MM.1S (cell line): Measurements from ENCODE around the gene ASCL1.

Experiments
- DNase-seq: peaks from one replicate; pipeline ENCODE4 v3.0.0-alpha.2; 2015
- H2AFZ ChIP-seq: fragments of 300-600 bp; sonication (generic); 2 replicates; pipeline ENCODE4 v1.6.0; 2016; ENCODE audit warnings: antibody characterized with exemption, low read length
- H3F3A ChIP-seq: fragments of 300-600 bp; sonication (generic); 2 replicates; pipeline ENCODE4 v1.6.1; 2016; ENCODE audit warnings: mild to moderate bottlenecking, antibody characterized with exemption, low read length, moderate library complexity, mixed read lengths; ENCODE audit not compliant: insufficient read depth
- H3K27ac ChIP-seq: fragments of 300-600 bp; sonication (generic); 2 replicates; pipeline ENCODE4 v1.5.1; 2016; ENCODE audit warnings: mild to moderate bottlenecking, low read length
- H3K27me3 ChIP-seq: fragments of 300-600 bp; sonication (generic); replicated peaks from 2 replicates; pipeline ENCODE4 v1.6.0; 2016; ENCODE audit warnings: low read length; ENCODE audit not compliant: insufficient read depth
- H3K36me3 ChIP-seq: fragments of 300-600 bp; sonication (generic); replicated peaks from 2 replicates; pipeline ENCODE4 v1.6.1; 2016; ENCODE audit warnings: mild to moderate bottlenecking, low read length, mixed read lengths; ENCODE audit not compliant: insufficient read depth
- H3K4me1 ChIP-seq: fragments of 300-600 bp; sonication (generic); 2 replicates; pipeline ENCODE4 v1.6.1; 2016; ENCODE audit warnings: low read length, mixed read lengths
- H3K4me2 ChIP-seq: fragments of 300-600 bp; sonication (generic); 2 replicates; pipeline ENCODE4 v1.6.0; 2016; ENCODE audit warnings: low read depth, low read length
- H3K4me3 ChIP-seq: fragments of 300-600 bp; sonication (generic); 2 replicates; pipeline ENCODE4 v1.5.1; 2016; ENCODE audit warnings: low read length, mixed read lengths
- H3K79me2 ChIP-seq: fragments of 300-600 bp; sonication (generic); 2 replicates; pipeline ENCODE4 v1.6.1; 2016; ENCODE audit warnings: mixed run types, low read length, mixed read lengths
- H3K9ac ChIP-seq: fragments of 300-600 bp; sonication (generic); 2 replicates; pipeline ENCODE4 v1.6.1; 2016; ENCODE audit warnings: low read length, mixed read lengths
- H3K9me2 ChIP-seq: fragments of 300-600 bp; sonication (generic); replicated peaks from 2 replicates; pipeline ENCODE4 v1.6.1; 2016; ENCODE audit warnings: mild to moderate bottlenecking, low read length, mixed read lengths; ENCODE audit not compliant: insufficient read depth
- H3K9me3 ChIP-seq: fragments of 300-600 bp; sonication (generic); replicated peaks from 2 replicates; pipeline ENCODE4 v1.6.1; 2016; ENCODE audit warnings: mild to moderate bottlenecking, low read length, mixed read lengths; ENCODE audit not compliant: insufficient read depth
- H4K20me1 ChIP-seq: fragments of 300-600 bp; sonication (generic); 2 replicates; pipeline ENCODE4 v1.6.1; 2016; ENCODE audit warnings: mild to moderate bottlenecking, low read length, moderate library complexity, mixed read lengths; ENCODE audit not compliant: insufficient read depth
- CTCF ChIP-seq: fragments of 300-600 bp; sonication (generic); IDR thresholded peaks from 2 replicates; pipeline ENCODE4 v1.5.1; 2016; ENCODE audit warnings: antibody characterized with exemption, low read length, mixed read lengths
- EZH2 ChIP-seq: fragments of 300-600 bp; sonication (generic); optimal IDR thresholded peaks from 2 replicates; pipeline ENCODE3; 2017; ENCODE audit warnings: low read depth, mild to moderate bottlenecking, antibody characterized with exemption, low read length, mixed read lengths
- EZH2phosphoT487 ChIP-seq: fragments of 300-600 bp; sonication (generic); IDR thresholded peaks from 2 replicates; pipeline ENCODE4 v1.6.1; 2018; ENCODE audit warnings: antibody characterized with exemption, low read length

The ASCL1 gene

GRCh38 chr12:102913453-102914226, 43.8 kb upstream of the ASCL1 start:
- no peak overlapping the region for H2AFZ ChIP-seq
- H3K79me2 ChIP-seq, result no peaks in the 10 kb centered on the region
- no peaks in the 10 kb centered on the region for H4K20me1 ChIP-seq
- no peak for DNase-seq
- no peak overlapping the region for H3K27ac ChIP-seq
- H3K4me2 ChIP-seq, result no peak overlapping the region
- no peaks in the 10 kb centered on the region for H3F3A ChIP-seq
- no peaks in the 10 kb centered on the region for H3K9me2 ChIP-seq
- H3K4me3 ChIP-seq, result no peak overlapping the region
- no peak overlapping the region for H3K9ac ChIP-seq
- H3K27me3 ChIP-seq, result no peaks in the 10 kb centered on the region
- TF ChIP-seq CTCF (no peak), EZH2 (no peak), EZH2phosphoT487 (no peak)
- H3K4me1 ChIP-seq, result no peaks in the 10 kb centered on the region
- no peaks in the 10 kb centered on the region for H3K36me3 ChIP-seq
- H3K9me3 ChIP-seq, result no peaks in the 10 kb centered on the region

GRCh38 chr12:102916252-102917025, 41.0 kb upstream of the ASCL1 start:
- H3F3A ChIP-seq, result no peaks in the 10 kb centered on the region
- H3K9me2 ChIP-seq, result no peaks in the 10 kb centered on the region
- H3K4me3 ChIP-seq, result no peak overlapping the region
- H3K36me3 ChIP-seq, result no peaks in the 10 kb centered on the region
- H3K79me2 ChIP-seq, result no peaks in the 10 kb centered on the region
- no peaks in the 10 kb centered on the region for H4K20me1 ChIP-seq
- H3K4me1 ChIP-seq, result no peaks in the 10 kb centered on the region
- DNase-seq, result no peak
- no peaks in the 10 kb centered on the region for H3K27me3 ChIP-seq
- H3K9me3 ChIP-seq, result no peaks in the 10 kb centered on the region
- no peak overlapping the region for H3K27ac ChIP-seq
- TF ChIP-seq CTCF (no peak), EZH2phosphoT487 (no peak), EZH2 (no peak)
- no peak overlapping the region for H3K9ac ChIP-seq
- H3K4me2 ChIP-seq, result no peak overlapping the region
- H2AFZ ChIP-seq, result peak overlapping the region; percentile 49

GRCh38 chr12:102917026-102917787, 40.3 kb upstream of the ASCL1 start, which contains the start of gene PAH:
TSS of gene PAH (minus strand) at chr12:102917244. CDS start at chr12:102917130, 114 bp downstream.
- H3K9me3 ChIP-seq, result no peaks in the 10 kb centered on the region
- H3K27ac ChIP-seq, result no peak within 1 kb of the TSS
- H4K20me1 ChIP-seq, result no peaks in the 10 kb centered on the region
- peak within 1 kb of the TSS; percentile 49 for H2AFZ ChIP-seq
- no peaks in the 10 kb centered on the region for H3F3A ChIP-seq
- no peaks in the 10 kb centered on the region for H3K4me1 ChIP-seq
- no peaks in the 10 kb centered on the region for H3K27me3 ChIP-seq
- no peaks in the 10 kb centered on the region for H3K36me3 ChIP-seq
- H3K9ac ChIP-seq, result no peak within 1 kb of the TSS
- peak within 1 kb of the TSS; percentile 34; the same call in 1 of the 2 replicates for H3K4me3 ChIP-seq
- peak within 1 kb of the TSS; percentile 33; the same call in 1 of the 2 replicates for H3K4me2 ChIP-seq
- no peaks in the 10 kb centered on the region for H3K79me2 ChIP-seq
- TF ChIP-seq EZH2phosphoT487 (no peak), CTCF (0 out of 2 replicates have a peak, but pooled peaks have one; percentile 5), EZH2 (no peak)
- DNase-seq, result no peak
- no peaks in the 10 kb centered on the region for H3K9me2 ChIP-seq
